Prostate gland (tissue), 2 donors: ENCODE results near the gene ELOVL5.

Experiments used
- CTCF ChIP-seq, 4 experiments: fragments of 200-600 bp in 2 of 4; fragments of 450-650 bp in 2 of 4; sonication (generic) in 2 of 4; IDR thresholded peaks; 1 replicate in 3 of 4; 2 replicates in 1 of 4; pipeline ENCODE4 v1.5.1; 2016 to 2019; ENCODE audit warnings: antibody characterized with exemption in 4 of 4, mild to moderate bottlenecking in 2 of 4, moderate library complexity in 2 of 4
- POLR2A ChIP-seq: fragments of 450-650 bp; IDR thresholded peaks from one replicate; pipeline ENCODE4 v1.6.1; 2016; ENCODE audit warnings: antibody characterized with exemption, mild to moderate bottlenecking
- POLR2AphosphoS5 ChIP-seq: sonication (generic); formaldehyde crosslinking; IDR thresholded peaks from one replicate; pipeline ENCODE4 v1.6.1; 2017; ENCODE audit warnings: antibody characterized with exemption

GRCh38 chr6:53391170-53391569, 42.4 kb upstream of the ELOVL5 start:
- TF ChIP-seq CTCF (IDR thresholded peaks at IDR 0.05) (no peak), POLR2A (no peak), POLR2AphosphoS5 (no peak)
